NCI-H1436 treated with DMSO at 0.1 percent for 48 hours (cell line): ENCODE results near the gene CCDC86.

Source experiments
- DNase-seq: peaks from one replicate; lab custom pipeline; 2025; lab: John Stamatoyannopoulos, UW

The CCDC86 gene

DNA sequence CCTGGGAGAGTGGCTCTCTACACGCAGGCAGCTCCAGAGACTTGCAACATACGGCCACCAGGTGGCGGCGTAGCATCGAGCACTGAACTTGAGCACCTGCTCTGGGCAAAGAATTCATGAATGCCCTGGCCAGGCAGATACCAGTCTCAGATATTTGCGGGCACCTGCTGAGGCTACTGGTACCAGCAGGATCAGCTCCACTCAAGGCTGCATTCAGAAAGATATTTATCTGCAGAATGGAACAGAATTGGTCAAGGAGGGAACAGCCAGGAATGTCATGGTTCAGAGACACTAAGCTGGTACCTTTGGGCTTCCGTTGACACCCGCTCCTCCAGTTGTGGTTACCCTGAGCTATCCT is 10.8 kb upstream of the CCDC86 start:
- peak; percentile 54 for DNase-seq

DNA sequence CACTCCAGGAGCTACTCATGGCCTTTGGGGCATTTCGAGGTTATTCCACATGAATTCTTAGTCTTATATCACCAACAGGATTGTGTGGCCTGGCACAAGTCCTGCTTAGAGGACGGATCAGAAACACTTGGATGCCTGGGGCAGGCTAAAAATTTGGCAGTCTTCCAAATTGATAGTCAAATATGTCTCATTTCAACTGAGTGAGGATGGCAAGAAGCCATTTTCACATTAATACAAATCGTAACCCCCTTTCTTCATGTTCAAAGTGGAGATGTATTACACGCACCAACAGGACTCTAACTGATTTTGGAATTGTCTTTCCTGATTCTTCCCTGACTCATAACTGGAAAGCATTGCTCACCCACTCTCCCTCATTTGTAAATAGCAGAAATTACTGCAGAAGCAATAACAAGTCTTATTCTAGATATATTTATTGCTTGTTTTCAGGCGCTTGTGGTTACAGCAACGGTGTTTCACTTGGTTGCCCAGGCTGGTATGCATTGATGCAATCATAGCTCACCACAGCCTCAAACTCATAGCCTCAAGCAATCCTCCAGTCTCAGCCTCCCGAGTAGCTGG is 10.3 kb upstream of the CCDC86 start:
- DNase-seq, result no peak

DNA sequence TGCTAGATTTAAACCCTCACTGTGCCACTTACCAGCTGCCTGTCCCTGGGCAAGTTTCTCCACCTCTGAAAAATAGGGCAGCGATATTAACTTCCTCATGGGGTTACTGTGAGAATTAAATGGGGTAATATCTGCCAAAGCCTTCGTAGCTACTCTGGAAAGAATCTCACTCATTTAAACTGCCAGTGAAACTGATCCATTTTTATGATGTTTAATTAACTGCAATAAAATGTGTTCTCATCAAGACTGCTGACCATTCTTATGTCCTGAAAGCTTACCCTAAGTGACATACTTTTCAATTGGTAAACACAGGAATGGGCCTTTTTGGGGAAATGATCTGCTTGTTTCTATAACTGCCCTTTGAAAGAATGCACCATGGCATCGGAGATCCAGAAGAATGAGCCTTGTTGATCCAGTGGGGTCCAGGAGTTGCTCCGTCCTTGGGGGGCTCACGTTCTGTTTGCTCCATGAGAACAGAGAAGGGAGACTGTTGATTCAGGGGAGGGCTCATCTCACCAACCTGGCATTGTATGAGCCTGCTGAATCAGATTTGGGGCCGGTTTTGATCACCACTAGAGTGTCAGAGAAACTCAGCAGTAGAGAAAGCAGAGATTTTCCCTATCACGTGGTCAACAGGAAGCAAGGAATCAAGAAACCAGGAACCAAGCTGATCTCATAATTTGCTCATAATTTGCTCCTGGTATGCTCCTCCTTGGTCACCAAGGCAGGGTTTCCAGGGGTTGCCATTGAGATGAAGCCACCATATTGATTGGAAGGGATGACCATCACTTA is 7.0 kb upstream of the CCDC86 start:
- DNase-seq, result no peak

DNA sequence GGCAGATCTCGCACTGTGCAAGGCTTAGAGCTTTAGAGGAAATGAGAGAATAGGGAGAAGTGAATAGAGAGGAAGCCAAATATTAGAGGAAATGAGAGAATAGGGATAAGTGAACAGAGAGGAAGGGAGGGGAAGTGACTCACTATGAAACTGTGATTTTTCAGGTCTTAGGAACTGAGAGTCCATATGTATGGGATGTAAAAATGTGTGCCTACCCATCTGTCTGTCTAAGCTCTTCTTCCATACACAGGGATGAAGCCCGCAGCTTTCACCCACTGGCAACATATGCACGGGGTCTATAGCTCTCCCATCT is 6.4 kb upstream of the CCDC86 start:
- DNase-seq, result no peak

DNA sequence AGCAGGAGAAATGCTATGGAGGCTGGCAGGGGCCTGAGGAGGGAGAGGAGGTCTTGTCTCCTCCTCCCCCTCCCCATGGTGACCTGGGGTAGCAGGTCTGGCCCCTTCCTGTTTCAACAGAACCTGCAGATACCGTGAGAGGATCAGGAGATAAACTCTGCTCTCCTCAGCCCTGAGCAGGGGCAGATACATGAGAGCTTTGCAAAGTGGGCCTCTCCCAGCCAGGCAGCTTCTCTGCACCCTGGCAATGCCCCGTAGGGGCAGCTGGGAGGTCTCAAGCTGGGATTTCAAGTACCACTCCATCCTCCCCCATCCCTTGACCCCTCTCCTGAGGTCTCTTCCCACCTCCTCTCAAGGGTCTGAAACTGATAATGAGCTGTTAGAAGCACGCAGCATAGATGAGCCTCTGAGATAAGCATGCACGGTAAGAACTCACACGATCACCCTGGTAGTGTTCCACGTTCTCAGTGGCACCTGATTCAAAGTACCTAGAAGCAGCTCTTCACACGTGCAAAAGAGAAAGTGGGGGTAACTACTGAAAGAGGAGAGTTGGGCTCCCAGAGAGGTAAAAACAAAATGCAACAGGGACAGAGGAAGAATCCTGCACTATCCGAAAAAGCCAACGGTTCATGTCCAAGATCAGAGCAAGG is 4.9 kb upstream of the CCDC86 start:
- DNase-seq, result no peak

DNA sequence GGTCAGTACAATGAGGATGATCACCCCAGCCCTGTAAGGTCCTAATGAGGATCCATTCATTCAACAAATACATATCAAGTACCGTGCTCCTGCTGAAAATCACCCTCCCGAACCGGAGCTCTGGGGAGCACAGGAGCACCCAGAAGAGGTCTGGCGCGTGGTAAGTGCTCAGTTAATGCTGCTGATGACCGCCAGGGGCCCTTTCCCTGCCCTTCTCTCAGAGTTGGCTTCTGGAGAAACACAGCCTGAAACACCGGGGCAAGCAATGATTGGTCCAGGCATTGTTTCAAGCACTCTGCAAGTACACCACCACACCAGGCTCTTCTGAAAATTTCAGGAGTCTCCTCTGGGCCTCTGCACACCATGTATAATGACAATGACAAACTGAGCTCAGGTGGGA is 3.8 kb upstream of the CCDC86 start:
- no peak for DNase-seq

DNA sequence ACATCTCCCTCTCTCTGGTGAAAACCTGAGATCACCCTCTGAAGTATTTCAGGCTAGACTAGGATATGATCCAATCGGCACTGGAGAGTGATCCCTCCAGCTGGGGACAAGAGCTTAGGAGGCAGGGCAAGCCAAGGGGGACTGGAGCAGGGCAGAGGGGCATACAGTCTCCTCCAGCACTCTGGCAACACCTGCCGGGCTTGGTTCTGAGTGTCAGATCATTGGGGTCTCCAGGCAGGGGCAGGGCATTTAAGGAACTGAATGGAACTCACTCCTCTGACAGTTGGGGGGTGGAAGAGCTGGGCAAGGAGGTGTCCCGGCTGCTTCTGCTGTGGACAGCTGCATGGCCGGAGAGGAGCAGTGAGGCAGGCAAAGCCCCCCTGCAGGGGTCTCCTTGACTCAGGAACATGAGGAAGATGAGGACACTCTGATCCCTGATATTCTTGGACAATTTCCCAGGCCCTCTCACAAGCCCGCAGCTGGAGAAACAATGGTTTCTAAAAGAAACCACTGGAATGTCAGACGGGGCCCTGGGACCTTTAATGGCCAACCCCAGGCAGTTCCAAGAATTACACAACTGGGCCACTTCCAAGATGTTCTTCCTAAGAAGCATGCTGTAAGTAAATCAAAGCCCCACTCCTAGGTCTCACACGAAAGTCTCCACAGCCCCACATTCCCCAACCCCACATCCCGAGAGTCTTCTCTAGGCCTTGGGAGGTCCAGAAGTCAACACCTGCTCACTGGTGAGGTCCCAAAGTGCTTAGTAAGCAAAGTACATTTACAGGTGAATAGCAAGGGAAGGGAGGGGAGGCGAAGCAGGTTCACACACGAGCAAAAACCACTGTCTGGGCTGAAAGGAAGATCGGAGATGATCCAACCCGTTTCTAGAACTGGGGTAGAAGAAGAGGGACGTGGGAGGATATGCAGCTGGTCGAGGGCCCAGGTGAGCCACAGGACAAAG is 1.2 kb upstream of the CCDC86 start:
- no peak for DNase-seq

DNA sequence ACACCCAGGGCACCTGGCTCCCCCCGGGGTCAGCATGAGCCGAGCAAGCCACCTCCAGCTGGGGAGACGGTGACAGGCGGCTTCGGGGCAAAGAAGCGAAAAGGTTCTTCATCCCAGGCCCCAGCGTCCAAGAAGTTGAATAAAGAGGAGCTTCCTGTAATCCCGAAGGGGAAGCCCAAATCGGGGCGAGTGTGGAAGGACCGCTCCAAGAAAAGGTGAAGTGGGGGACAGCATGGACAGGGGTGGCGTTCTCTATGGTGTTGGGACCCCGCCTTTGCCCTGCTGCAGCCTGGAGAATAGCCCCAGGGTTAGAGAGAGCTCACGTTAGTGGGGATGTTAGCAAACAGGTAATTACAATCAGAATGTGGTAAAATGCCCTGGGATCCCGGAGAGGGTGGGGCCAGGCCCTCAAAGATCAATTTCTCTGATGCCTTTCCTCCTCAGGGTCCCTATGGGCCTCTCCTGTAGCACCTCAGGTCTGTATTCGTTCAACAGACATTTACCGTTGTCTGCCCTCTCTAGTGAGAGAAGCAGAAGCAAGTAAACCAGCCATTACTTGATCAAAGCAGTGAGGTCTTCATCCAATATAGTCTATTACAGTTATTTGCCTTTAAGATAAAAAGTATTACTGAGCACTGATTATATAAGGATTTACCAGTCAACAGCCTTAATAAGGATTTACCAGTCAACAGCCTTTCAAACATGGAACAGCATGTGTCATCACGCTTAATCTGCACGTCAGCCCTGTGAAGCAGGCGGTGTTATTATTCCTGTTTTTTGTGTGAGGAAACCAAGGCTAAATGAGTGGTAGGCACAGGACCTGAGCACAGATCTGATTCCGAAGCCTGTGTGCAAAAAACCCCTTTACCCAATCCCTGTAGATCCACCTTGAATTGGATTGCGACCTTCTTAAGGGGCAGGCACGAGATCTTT is 1.0 kb downstream of the CCDC86 start:
- no peak for DNase-seq

DNA sequence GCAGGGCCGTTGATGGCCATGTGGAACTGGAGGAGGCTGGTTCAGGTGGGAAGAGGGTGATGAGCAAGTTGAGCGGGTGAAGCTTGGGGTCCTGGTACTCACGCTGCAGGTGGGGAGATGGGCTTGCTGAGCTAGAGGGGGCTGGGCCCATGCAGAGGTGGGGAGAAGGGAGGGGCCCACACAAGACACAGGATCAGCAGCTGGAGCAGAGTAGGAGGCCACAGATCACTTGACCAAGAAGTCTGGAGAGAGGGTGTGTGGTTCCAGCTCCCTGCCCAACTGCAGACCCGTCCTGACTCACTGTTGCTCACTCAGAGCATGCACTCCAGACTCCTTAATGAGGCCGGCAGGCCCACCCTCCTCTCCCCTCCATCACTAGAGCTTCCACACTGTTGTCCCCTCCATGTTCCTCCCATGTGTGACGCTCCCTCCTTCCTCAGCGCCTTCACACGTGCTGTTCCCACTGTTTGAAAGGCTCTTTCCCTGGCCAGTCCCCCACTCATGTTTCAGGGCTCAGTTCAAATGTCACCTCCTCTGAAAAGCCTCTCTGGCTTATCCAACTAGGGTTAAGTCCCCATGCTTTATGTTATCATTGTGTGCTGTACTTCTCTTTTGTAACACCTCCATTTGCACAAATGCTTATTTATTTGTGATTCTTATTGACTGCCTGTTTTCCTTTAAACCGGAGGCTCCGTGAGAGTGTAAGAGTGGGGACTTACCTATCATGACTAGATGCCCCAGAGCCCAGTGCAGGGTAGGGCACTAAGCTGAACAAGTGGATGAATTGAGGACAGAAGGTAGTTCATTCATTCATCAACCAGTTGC is 2.3 kb downstream of the CCDC86 start:
- DNase-seq, result no peak

DNA sequence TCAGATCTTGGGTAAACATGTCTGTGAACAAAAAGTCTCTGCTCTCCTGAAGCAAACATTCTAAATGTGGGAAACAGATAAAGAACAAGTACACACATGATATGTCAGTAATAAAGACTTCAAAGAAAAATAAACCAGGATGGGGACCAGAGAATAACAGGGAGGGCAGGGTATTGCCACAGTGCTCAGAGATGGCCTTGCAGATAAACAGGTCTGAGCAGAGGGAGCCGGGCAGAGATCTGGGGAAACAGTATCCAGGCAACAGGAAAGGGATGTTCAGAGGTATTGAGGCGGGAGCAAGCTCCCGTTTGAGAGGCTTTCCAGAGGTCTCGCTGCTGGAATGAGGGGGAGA is 2.9 kb downstream of the CCDC86 start:
- DNase-seq, result no peak

DNA sequence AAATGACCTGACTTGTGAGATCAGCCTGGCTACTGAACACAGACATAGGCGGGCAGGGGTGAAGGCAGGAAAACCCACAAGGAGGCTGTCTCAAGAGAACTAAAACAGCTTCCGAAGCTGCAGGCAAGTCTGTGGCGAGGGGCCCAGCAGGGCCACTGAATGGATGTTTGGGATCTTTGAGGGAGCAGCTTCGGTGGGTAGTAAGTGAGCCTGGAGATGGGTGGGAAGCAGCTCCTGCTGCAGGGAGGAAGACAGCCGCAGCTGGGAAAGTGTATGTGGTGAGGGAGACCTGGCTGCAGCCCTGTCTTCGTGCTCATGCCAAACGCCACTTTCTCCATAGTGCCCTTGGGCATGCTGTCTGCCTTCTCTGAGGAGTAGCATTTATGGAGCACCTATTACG is 3.4 kb downstream of the CCDC86 start:
- DNase-seq, result no peak

DNA sequence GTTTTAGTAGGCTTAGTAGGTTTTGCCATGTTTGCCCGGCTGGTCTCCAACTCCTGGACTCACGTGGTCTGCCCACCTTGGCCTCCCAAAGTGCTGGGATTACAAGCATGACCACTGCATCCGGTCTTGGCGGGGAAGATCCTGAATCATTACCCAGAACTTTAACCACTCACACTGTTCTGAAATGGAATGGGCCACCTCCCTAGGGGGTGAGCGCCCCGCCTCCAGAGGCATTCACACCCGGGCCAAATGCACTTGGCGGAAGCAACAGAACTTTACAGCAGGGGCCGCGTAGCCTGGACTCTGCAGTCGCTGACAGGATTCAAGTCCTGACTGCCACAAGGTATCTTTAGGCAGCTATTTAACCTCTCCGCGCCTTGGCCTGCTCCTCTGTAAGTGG is 5.4 kb downstream of the CCDC86 start:
- DNase-seq, result no peak

DNA sequence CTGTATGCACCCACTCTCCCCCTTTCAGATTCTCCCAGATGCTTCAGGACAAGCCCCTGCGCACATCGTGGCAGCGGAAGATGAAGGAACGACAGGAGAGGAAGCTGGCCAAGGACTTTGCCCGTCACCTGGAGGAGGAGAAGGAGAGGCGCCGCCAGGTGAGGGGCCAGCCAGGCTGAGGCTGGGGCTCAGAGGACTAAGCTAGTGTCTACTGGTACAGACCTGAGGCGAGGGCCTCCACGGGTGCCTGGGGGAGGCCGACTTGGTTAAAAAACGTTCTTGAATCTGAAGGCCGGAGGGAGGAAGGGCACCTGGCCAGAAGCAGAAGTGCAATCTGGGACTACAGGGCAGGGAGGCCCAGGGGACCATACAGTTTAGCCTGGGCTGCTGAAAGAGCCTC is 6.0 kb downstream of the CCDC86 start:
- DNase-seq, result no peak

DNA sequence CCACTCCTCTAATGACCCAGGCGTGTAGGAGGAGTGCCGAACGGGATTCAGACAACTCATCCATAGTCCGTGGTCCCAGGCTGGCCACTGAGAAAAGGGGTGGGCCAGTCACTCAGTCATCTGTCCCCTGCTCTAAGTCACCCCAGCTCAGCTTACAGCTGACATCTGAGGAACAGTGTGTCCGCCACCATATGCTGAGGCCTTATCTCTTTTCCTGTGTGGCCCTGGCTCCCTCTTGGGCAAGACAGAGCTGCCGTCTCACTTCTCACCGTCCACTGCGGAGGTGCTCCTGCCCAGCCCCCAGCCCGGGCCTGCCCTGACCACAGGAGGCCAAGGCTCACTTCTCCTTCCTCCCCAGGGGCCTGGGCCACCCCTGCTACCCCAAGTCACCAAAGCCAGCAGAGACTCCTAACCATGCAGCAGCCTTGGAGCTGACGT is 6.8 kb downstream of the CCDC86 start:
- DNase-seq, result no peak

DNA sequence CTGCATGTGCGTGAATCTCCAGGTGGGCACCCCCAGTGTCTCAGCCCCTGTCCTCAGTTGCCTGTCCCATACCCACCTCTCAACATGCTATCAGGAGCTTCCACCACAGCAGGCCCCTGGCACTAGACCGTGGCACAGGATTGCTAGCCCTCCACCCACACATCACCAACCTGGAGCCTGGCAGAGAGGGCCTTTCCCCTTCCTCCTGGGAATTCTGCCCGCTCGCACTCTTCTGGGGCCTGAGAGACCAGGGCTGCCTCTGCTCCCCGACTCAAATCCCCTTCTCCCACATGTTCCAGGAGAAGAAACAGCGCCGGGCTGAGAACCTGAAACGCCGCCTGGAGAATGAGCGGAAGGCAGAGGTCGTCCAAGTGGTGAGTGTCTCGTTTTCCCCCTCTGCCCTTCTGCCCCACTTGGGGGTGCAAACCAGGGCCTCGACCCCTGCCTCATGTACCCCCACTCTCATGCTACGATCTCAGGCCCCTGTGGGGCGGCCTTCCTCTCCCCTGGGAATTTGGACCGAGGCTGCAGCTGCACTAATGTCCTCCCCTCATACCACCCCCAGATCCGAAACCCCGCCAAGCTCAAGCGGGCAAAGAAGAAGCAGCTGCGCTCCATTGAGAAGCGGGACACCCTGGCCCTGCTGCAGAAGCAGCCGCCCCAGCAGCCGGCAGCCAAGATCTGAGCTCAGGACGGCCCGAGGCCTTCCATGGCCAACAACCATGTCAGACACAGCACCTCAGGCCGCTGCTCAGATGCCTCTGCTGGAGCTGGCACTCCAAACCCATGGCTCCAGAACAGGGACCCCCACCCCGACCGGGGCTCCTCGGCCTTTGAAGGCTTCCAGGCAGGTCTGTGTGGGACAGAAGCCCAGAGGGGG is 8.0 kb downstream of the CCDC86 start:
- no peak for DNase-seq

DNA sequence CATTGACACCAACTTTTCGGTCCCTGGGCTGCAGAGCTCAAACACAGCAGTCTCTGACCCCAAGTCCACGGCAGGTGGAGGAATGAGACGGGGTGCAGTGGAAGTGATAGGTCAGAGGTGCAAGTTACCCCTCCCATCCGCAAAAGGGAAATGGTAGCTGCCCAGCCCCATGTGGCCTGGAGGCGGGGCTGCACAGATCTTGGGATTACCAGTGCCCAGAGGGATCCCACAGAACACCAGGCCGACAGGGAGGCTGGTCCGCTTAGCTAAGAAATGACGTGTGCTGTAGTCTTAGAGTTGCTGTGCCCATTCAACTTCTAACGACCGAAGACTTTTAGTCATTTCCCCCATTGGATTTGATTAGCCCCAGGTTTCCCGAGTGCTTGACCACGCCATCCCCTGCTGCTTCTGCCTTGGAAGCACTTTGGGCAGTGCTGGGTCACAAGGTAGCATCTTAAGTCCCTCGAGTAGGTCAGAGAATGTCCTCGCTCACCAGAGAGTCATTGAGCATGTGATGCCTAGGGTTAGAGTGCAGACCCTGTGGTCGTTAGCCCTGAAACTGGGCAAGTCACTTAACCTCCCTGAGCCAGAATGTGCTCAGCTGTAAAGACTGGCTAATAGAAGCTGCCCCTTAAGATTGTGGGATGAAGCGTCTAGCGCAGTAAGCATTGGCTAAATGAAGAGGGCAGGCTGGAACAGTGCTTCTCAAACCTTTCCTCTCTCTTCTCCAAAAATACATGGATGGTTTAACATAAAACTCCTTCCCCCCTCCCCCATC is 9.6 kb downstream of the CCDC86 start:
- DNase-seq, result no peak

DNA sequence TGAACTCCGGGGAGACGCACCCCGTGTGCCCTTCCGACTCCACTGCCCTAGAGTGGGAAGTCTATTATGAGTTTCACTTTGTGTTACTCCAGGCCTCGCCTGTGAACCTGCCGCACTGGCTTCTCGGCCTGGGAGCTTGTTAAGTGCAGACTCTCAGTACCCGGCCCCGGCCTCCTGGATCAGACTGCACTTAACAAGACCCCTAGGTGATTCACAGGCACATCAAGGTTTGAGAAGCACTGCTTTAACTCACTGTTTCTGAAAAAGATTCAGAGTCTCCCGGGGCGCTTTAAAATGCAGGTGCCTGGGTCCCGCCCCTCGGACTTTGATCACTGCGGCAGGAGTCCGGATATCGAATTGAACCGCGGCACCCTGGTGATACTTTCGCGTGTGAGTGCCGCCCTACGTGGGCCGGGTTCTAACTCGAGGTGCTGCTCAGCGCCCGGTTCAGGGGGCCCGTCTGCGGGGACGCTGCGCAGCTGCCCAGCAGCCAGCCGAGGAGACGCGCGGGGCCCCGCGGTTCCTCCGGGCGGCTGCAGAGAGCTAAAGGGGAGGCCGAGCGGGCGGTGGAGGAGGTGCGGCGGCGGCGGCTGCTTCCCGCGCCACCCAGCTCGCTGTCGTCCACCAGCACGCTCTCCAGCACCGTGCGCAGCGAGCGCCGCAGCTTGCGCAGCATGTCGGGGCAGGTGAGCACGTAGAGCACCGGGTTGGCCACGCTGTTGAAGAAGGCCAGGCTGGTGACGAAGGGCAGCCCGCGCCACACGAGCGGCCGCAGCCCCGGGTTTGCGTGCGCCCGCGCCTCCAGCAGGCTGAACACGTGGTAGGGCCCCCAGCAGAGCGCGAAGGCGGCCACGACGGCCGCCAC is 10.4 kb downstream of the CCDC86 start:
- no peak for DNase-seq
